ENCODE measurements around the gene ETV6.

- TF ChIP-seq YY1 (IDR thresholded peaks at IDR 0.05; ENCODE audit: extremely low read depth, insufficient replicate concordance, low read depth, low read length), result no peak
- no peak for TF ChIP-seq CTCF (IDR thresholded peaks at IDR 0.05 in 2 of 3, conservative IDR thresholded peaks at IDR 0.05 in 1 of 3; ENCODE audit: borderline replicate concordance in 1 of 3, insufficient read depth in 1 of 3, low read depth in 2 of 3, low read length in 2 of 3)
- TF ChIP-seq EZH2 (IDR thresholded peaks at IDR 0.05), result no peak
- TF ChIP-seq REST (IDR thresholded peaks at IDR 0.05; ENCODE audit: low read depth), result no peak
- no peak for TF ChIP-seq SP1 (IDR thresholded peaks at IDR 0.05; ENCODE audit: low read depth)
- TF ChIP-seq POLR2A (IDR thresholded peaks at IDR 0.05; ENCODE audit: borderline replicate concordance, extremely low read depth, insufficient read depth, insufficient read length), result no peak
- TF ChIP-seq RAD21 (IDR thresholded peaks at IDR 0.05; ENCODE audit: low read depth), result no peak
- no peak for TF ChIP-seq POLR2AphosphoS5 (IDR thresholded peaks at IDR 0.05; ENCODE audit: low read depth, low read length)
- no peak for TF ChIP-seq CEBPB (IDR thresholded peaks at IDR 0.05; ENCODE audit: low read depth)
- TF ChIP-seq SIN3A (IDR thresholded peaks at IDR 0.05; ENCODE audit: low read depth), result no peak
- TF ChIP-seq ZNF274 (IDR thresholded peaks at IDR 0.05; ENCODE audit: low read depth, low read length), result no peak
- no peak for TF ChIP-seq TCF7L2 (IDR thresholded peaks at IDR 0.05; ENCODE audit: borderline replicate concordance, extremely low read depth, insufficient read depth, insufficient read length)
Observed at GRCh38 chr12:11812241-11812585, 162.7 kb downstream of the ETV6 start.
